DMS114 treated with DMSO at 0.1 percent for 48 hours (cell line): ENCODE measurements around the gene ZFAND3.
"Not testable (repeated sequence)": the region's sequence is repeated elsewhere in the genome, so short reads cannot be mapped to it uniquely, and the experiment has no call there.

Experiments used
- DNase-seq: peaks from one replicate; lab custom pipeline; 2025; ENCODE audit not compliant: unreplicated experiment; lab: John Stamatoyannopoulos, UW

The ZFAND3 gene

DNA sequence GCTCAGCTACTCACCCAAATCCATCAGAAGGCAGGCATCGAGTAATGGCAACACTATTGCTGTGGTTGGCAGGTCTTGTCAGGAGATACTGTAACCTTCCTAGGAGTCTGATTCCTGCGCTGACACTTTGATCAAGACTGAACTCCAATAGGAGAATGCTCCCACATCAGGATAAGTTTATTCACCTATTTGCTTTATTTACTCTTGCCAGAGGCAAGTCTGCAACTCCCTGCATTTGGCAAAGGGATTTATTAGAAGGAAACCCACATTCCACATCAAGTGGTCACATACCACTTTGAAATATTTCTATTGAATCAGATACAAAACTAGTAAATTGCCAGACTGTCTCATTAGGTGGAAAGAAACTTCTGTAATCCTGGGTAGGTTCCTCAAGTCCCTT, 43.5 kb downstream of the ZFAND3 start:
- DNase-seq = no peak

GRCh38 chr6:37864250-37864649, 44.7 kb downstream of the ZFAND3 start:
- no peak for DNase-seq

DNA sequence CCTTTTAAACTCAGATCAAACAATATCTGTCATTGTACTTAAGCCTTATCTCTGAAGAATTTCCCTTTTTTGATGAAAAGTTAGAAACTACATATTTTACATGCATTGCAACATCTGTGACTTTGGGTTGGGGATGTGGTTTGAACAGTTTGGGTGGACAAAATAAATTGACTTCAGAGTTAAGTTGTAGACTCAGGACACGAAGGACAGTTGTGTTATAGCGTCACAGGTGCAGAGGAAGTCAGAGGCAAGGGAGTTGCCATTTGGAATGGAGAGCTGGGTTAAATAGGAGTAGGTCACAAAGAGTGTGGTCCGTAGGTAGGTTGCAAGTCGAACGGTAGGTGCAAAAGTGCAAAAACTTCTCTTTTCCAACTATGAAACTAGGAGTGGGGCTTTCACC, 46.0 kb downstream of the ZFAND3 start:
- DNase-seq = no peak

- no peak for DNase-seq
These were observed 47.3 kb downstream of the ZFAND3 start for GRCh38 chr6:37866590-37867507.

DNA sequence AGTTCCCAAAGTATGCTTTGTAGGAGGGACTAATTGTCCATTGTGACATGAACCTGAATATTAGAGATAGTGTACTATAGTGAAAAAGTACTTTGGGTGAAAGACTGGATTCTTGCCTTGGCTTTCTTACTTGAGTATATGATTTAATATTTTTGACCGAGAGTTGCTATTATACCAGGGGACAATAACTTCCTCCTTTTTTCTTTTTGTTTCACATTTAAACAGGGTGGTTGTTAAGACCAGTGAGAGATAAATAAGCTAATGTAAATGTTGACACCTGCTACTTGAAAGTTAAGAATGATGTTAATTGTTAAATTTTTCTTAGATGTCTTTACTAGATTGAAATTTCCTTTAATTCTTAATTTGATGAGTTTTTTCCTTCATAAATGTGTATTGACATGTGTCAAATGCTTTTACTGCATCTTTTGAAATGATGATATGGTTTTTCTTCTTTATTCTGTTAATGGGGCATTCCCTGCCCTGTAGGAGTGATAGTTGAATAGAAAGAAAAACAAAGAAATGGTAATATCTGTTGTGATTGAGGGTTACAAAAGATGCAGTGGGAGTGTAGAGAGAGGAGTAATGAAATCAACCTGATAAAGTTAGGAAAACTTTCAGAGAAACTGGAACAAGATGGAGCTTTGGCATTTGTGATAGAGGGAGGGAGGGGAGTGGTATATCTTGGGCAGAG, 48.4 kb downstream of the ZFAND3 start:
- DNase-seq = no peak

DNA sequence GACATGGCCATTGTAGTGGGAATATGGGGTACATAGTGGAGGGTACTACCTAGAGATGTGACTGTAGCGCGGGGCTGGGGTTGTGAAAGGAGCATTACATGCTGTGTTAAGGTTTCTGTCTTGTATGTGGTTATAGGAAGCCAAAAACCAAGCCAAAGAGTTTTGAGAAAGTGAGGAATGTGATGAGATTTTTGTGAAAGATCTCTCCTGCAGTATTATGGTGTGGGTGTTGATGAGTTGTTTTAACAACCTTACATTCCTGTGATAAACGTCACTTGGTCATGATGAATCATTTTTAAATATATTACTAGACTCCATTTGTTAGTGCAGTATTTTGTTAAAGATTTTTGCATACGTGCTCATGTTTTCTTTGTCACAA, 48.9 kb downstream of the ZFAND3 start:
- DNase-seq = no peak

DNA sequence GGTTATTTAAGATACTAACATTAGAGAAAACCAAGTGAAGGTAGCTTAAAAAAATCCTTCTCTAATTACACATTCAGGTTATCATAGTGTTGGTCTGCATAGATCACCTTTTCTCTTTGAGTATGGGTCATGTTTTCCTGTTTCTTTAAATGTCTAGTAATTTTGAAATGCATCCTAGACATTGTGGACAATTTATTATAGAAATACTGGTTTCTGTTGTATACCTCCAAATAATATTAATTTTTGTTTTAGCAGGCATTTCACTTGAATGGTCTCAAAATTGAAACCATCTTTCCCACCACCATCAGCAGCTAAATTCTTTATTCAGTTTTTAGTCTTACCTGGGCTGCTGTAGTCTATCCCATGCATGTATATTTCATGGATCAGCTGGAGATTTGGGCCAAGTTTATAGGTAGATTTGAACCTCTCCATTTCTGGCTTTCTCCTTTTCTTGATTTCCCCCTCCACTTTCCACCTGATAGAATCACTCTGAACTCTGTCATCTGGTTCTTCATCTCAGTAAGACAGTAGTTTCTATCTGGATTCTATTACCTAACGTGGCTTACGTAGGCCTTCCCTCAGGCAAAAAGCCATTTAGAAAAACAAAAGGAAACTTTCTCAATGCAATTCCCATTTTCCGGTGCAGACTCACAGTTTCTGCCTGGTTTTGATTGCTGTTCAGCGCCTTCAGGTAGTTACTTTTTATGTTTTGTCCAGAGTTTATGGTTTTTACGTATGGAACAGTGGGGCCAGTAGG, 52.3 kb downstream of the ZFAND3 start:
- DNase-seq = no peak

DNA sequence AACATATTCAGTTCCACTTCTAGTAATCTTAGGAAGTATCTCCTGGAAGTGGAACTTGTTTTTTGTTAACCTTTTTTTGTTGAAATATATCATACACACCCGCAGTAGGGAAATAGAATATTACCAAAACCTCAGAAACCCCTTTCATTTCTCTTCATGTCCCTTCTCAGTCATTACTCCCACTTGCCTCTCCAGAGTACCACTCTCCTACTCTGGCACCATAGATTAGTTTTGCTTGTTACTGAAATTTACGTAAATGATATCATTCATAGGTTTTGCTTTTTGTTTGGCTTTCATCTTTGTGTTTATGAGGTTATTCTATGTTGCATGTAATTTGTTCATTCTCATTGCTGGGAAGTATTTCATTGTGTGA, 52.8 kb downstream of the ZFAND3 start:
- DNase-seq = no peak

GRCh38 chr6:37874726-37875125, 55.2 kb downstream of the ZFAND3 start:
- DNase-seq = no peak

- DNase-seq = no peak
These were observed 56.2 kb downstream of the ZFAND3 start for GRCh38 chr6:37875561-37876309.

- no peak for DNase-seq
These were observed 57.3 kb downstream of the ZFAND3 start for GRCh38 chr6:37876843-37877242.

- no peak for DNase-seq
These were observed 58.0 kb downstream of the ZFAND3 start for GRCh38 chr6:37877373-37878149.

- DNase-seq = no peak
These were observed 58.7 kb downstream of the ZFAND3 start for GRCh38 chr6:37878150-37878710.

- not testable (repeated sequence) for DNase-seq
These were observed 61.1 kb downstream of the ZFAND3 start for GRCh38 chr6:37880602-37881001.

DNA sequence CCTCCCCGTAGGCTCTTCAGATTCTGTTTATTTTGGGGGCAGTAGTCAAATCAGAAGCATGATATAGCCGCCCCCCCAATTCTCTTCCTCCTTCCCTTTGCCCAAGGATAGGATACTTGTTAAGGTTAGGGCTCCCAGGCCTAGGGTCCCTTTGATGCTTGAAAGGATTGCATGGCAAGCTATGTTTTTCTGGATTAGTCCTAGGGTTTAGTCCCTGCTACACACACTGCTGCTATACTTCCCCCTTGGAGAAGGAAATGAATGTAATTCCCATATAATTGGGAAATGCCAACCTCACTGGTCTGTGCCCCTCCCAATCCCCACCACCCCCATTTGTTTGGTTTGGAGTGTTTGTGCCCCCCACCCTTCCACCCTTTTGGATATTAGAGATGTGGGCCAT, 62.8 kb downstream of the ZFAND3 start:
- DNase-seq = no peak

DNA sequence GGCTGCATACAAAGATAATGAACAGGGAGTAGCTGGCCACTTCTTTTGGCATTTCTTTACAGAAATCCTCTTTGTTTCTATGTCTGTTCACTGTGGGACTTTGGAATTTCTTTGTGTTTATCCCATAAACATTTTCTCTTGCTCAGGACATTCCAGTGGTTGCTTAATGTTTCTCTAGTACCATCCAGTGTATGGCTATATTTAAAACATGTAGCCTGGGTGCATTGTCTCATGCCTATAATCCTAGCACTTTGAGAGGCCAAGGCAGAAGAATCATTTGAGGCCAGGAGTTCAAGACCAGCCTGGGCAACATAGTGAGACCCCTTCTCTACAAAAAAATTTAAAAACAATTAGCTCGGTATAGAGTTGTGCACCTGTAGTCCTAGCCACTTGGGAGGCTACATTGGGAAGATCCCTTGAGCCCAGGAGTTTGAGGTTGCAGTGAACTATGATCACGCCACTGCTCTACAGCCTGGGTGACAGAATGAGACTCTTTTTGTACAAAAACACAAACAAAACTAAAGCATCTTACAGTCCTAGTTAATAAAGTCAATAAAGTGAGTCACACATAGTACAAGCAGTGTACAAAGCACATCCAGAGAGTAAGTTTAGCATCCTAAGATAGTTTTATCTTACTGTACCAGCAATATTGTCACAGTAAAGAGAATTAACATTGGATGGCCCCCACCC, 63.3 kb downstream of the ZFAND3 start:
- no peak for DNase-seq

DNA sequence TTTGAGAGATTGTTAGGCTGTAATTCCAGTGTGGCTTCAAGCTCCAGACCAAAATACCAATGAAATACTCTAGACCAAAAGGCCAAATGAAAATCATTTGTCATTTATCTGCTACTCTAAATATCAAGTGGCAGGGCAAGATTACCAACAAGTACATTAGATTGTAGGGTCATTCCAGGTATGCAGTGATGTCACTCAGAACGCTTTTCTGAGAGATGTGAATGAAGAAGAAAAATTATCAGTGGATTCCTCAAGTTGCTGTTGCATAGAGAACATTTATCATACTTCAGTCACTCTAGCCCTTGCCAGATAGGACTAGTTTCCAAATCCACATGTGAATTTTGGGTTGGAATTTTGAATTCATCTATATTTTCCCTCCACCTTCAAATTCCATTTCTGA, 65.0 kb downstream of the ZFAND3 start:
- no peak for DNase-seq

- DNase-seq = no peak
These were observed 69.5 kb downstream of the ZFAND3 start for GRCh38 chr6:37889051-37889450.

GRCh38 chr6:37889486-37889885, 70.0 kb downstream of the ZFAND3 start:
- DNase-seq = no peak
